ENCODE results near the gene RASAL2. TPM values are rescaled to one million over a fixed set of nuclear protein-coding genes. Genes with fewer than 3 reads are reported as not detected.

RASAL2 gene
- total RNA-seq, 1 donor from 2014 or later, result 18.3 TPM

GRCh38 chr1:178071811-178072210 lies 22.1 kb upstream of the RASAL2 start:
- no peaks in the 10 kb centered on the region for H3K36me3 ChIP-seq
- no peak overlapping the region for H3K27ac Mint-ChIP-seq
- no peak overlapping the region for H3K4me3 ChIP-seq
- no peaks in the 10 kb centered on the region for H3K27me3 Mint-ChIP-seq (ENCODE audit: insufficient read depth, low read depth)
- H3K4me3 Mint-ChIP-seq, result no peak overlapping the region
- H3K36me3 Mint-ChIP-seq, result no peaks in the 10 kb centered on the region
- no peaks in the 10 kb centered on the region for H3K9me3 ChIP-seq (ENCODE audit: low read depth)
- H3K4me2 ChIP-seq, result no peak overlapping the region
- H3K27ac ChIP-seq, result no peak overlapping the region
- no peak overlapping the region for H2AFZ ChIP-seq (replicated peaks)
- H3K79me2 ChIP-seq (ENCODE audit: low read depth), result no peaks in the 10 kb centered on the region
- no peak for TF ChIP-seq EZH2phosphoT487 (IDR thresholded peaks at IDR 0.05)
- TF ChIP-seq CTCF (IDR thresholded peaks at IDR 0.05), result no peak
- TF ChIP-seq EZH2 (IDR thresholded peaks at IDR 0.05), result no peak
- H3K9ac ChIP-seq, result no peak overlapping the region
- H3F3A ChIP-seq (ENCODE audit: low read depth), result no peaks in the 10 kb centered on the region
- no peaks in the 10 kb centered on the region for H3K27me3 ChIP-seq
- no peaks in the 10 kb centered on the region for H4K20me1 ChIP-seq (ENCODE audit: low read depth)
- no peak for DNase-seq (ENCODE audit: low spot score)
- peaks cover 5% of the 10 kb centered on the region for H3K4me1 ChIP-seq
- no peaks in the 10 kb centered on the region for H3K9me3 Mint-ChIP-seq
- peaks cover 8% of the 10 kb centered on the region for H3K4me1 Mint-ChIP-seq

- Histone ChIP-seq H3K4me1 (peaks cover 5% of the 10 kb centered on the region), H3K27me3 (no peaks in the 10 kb centered on the region), H3K9ac (no peak overlapping the region), H3K9me3 (ENCODE audit: low read depth) (no peaks in the 10 kb centered on the region), H3K36me3 (no peaks in the 10 kb centered on the region), H4K20me1 (ENCODE audit: low read depth) (no peaks in the 10 kb centered on the region), H3K27ac (no peak overlapping the region), H3K4me3 (no peak overlapping the region), H3F3A (ENCODE audit: low read depth) (no peaks in the 10 kb centered on the region), H3K4me2 (no peak overlapping the region), H3K79me2 (ENCODE audit: low read depth) (no peaks in the 10 kb centered on the region), H2AFZ (replicated peaks) (no peak overlapping the region)
- H3K4me1 Mint-ChIP-seq, result peaks cover 8% of the 10 kb centered on the region
- TF ChIP-seq EZH2 (IDR thresholded peaks at IDR 0.05), result no peak
- no peaks in the 10 kb centered on the region for H3K27me3 Mint-ChIP-seq (ENCODE audit: insufficient read depth, low read depth)
- no peaks in the 10 kb centered on the region for H3K9me3 Mint-ChIP-seq
- H3K36me3 Mint-ChIP-seq, result no peaks in the 10 kb centered on the region
- no peak for DNase-seq (ENCODE audit: low spot score)
- H3K4me3 Mint-ChIP-seq, result no peak overlapping the region
- H3K27ac Mint-ChIP-seq, result no peak overlapping the region
Observed at GRCh38 chr1:178072326-178072725, 21.6 kb upstream of the RASAL2 start.

- H3K27me3 ChIP-seq, result no peaks in the 10 kb centered on the region
- H4K20me1 ChIP-seq (ENCODE audit: low read depth), result no peaks in the 10 kb centered on the region
- H3K9me3 Mint-ChIP-seq, result no peaks in the 10 kb centered on the region
- H3K79me2 ChIP-seq (ENCODE audit: low read depth), result no peaks in the 10 kb centered on the region
- no peak overlapping the region for H3K4me3 ChIP-seq
- no peak overlapping the region for H3K4me2 ChIP-seq
- H3K36me3 ChIP-seq, result no peaks in the 10 kb centered on the region
- H3K4me1 Mint-ChIP-seq, result peaks cover 8% of the 10 kb centered on the region
- no peak overlapping the region for H3K4me3 Mint-ChIP-seq
- H3K9ac ChIP-seq, result no peak overlapping the region
- no peaks in the 10 kb centered on the region for H3K27me3 Mint-ChIP-seq (ENCODE audit: insufficient read depth, low read depth)
- TF ChIP-seq EZH2 (IDR thresholded peaks at IDR 0.05), result no peak
- no peak for TF ChIP-seq EZH2phosphoT487 (IDR thresholded peaks at IDR 0.05)
- TF ChIP-seq CTCF (IDR thresholded peaks at IDR 0.05), result no peak
- no peaks in the 10 kb centered on the region for H3F3A ChIP-seq (ENCODE audit: low read depth)
- no peak overlapping the region for H3K27ac Mint-ChIP-seq
- no peak overlapping the region for H3K27ac ChIP-seq
- no peaks in the 10 kb centered on the region for H3K36me3 Mint-ChIP-seq
- H2AFZ ChIP-seq (replicated peaks), result no peak overlapping the region
- DNase-seq (ENCODE audit: low spot score), result no peak
- H3K4me1 ChIP-seq, result peaks cover 5% of the 10 kb centered on the region
- no peaks in the 10 kb centered on the region for H3K9me3 ChIP-seq (ENCODE audit: low read depth)
Observed at GRCh38 chr1:178075333-178075732, 18.6 kb upstream of the RASAL2 start.

- H3K79me2 ChIP-seq (ENCODE audit: low read depth), result no peaks in the 10 kb centered on the region
- H3K4me1 Mint-ChIP-seq, result peaks cover 2% of the 10 kb centered on the region
- H3K4me3 ChIP-seq, result no peak overlapping the region
- TF ChIP-seq EZH2 (IDR thresholded peaks at IDR 0.05) (no peak), CTCF (IDR thresholded peaks at IDR 0.05) (no peak), EZH2phosphoT487 (IDR thresholded peaks at IDR 0.05) (no peak)
- no peaks in the 10 kb centered on the region for H3K9me3 ChIP-seq (ENCODE audit: low read depth)
- H2AFZ ChIP-seq (replicated peaks), result no peak overlapping the region
- no peaks in the 10 kb centered on the region for H3F3A ChIP-seq (ENCODE audit: low read depth)
- no peaks in the 10 kb centered on the region for H3K36me3 Mint-ChIP-seq
- H3K27ac Mint-ChIP-seq, result no peak overlapping the region
- H3K27me3 ChIP-seq, result no peaks in the 10 kb centered on the region
- no peaks in the 10 kb centered on the region for H3K27me3 Mint-ChIP-seq (ENCODE audit: insufficient read depth, low read depth)
- H3K9me3 Mint-ChIP-seq, result no peaks in the 10 kb centered on the region
- no peak for DNase-seq (ENCODE audit: low spot score)
- no peak overlapping the region for H3K4me2 ChIP-seq
- H3K4me1 ChIP-seq, result peaks cover under 1% of the 10 kb centered on the region
- no peaks in the 10 kb centered on the region for H4K20me1 ChIP-seq (ENCODE audit: low read depth)
- H3K27ac ChIP-seq, result no peak overlapping the region
- H3K4me3 Mint-ChIP-seq, result no peak overlapping the region
- no peak overlapping the region for H3K9ac ChIP-seq
- no peaks in the 10 kb centered on the region for H3K36me3 ChIP-seq
Observed at GRCh38 chr1:178076607-178077006, 17.3 kb upstream of the RASAL2 start.

All from neural progenitor cell (in vitro differentiated cells).